HG03439 (cell line): ENCODE measurements around the gene SLC35D2.

Experiments
- ATAC-seq: cut with Tn5 transposase; IDR thresholded peaks from one replicate; pipeline ENCODE4 v1.9.1; 2021; ENCODE audit warnings: mild to moderate bottlenecking, moderate library complexity; ENCODE audit not compliant: unreplicated experiment

The SLC35D2 gene

GRCh38 chr9:96383165-96383942, at the start of gene SLC35D2:
Gene SLC35D2, minus strand, starts transcription at chr9:96383711. Its CDS starts 77 bp downstream, at chr9:96383634.
- ATAC-seq, result no peak

- ATAC-seq, result no peak
These were observed 46.9 kb upstream of the SLC35D2 start for GRCh38 chr9:96430377-96430776.

- ATAC-seq, result no peak
These were observed 46.2 kb upstream of the SLC35D2 start for GRCh38 chr9:96429732-96430131.

- no peak for ATAC-seq
These were observed 42.1 kb upstream of the SLC35D2 start for GRCh38 chr9:96425500-96426169.

GRCh38 chr9:96423985-96424336, 40.5 kb upstream of the SLC35D2 start:
- ATAC-seq, result no peak

DNA sequence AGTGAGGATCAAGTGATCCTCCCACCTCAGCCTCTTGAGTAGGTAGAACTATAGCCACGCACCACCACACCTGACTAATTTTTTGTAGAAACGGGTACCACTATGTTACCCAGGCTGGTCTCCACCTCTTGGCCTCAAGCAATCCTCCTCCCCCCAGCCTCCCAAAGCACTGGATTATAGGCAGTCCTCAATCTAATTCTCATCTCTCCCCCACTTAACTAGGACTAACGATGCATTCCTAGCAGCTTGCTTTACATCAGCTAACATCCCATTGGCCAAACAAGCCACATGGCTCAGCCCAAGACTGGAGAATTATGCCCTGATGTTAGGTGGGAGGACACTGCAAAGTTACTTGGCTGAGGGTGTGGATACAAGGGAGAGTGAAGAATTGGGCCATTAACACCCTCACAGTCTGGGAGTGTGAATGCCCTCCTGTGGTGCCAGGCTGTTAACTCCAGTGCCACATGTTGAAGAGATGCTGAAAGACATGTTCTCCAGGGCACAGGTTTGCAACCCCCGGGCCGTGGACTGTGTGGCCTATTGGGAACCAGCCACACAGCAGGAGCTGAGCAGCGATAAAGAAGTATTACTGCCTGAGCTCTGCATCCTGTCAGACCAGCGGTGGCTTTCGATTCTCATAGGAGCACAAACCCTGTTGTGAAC, 39.9 kb upstream of the SLC35D2 start:
- ATAC-seq, result no peak

DNA sequence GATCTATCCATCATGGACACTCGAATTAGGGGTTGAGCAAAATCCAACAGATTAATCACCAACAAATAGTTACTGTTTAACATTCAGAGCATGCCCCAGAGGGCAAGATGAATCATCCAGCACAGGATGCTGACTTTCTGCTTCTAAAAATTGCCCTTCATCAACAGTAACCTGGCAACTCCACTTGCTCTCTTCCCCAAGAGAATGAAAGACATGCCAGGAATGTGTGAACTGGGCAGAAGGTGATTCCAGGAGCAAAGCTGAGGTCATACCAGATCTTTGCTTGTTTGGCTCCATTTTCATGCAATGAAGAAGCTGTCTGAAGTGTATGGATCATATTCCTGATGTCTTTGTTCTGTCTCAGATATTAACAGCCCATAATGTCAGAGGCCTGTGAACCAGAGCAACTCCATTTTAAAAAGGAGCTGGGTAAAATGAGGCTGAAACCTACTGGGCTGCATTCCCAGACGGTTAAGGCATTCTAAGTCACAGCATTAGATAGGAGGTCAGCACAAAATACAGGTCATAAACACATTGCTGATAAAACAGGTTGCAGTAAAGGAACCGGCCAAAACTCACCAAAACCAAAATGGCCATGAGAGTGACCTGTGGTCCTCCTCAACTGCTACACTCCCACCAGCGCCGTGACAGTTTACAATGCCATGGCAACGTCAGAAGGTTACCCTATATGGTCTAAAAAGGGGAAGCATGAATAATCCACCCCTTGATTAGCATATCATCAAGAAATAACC, 37.1 kb upstream of the SLC35D2 start:
- no peak for ATAC-seq

GRCh38 chr9:96419691-96419969, 36.1 kb upstream of the SLC35D2 start:
- ATAC-seq, result no peak

DNA sequence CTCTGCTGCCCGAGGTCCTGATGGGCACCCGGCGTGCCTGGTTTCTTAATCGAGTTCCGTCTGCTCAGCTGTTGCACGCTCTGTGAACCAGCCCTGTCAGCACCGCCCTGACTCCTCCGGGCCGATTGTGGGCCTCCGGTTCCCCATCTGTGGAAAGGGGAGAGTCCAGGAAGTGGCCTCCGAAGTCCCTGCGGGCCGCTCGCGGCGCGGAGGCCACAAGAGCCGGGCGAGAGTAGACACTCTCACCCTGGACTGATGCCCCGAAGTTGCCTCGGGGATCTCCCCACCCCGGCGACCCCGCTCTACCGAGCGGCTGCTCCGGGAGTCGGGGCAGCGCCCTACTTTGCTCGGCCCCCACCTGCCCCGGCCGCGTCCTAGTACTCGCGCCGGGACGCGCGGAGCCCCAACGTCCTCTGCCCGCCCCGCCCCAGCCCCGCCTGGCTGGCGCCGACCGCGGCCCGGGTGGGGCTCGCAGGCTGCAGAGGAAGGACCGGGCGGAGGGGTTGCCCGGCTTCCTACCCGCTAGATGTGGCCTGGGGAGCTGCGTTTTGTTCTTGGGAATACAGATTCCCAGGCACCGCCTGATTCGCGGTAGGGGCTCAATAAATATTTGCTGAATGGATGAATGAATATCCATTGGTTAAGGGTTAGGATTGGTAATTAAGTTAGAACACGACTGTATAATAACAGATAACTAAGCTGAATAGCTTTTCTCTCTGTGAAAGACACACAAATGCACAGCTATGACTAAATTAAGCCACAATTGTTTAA, 35.6 kb upstream of the SLC35D2 start:
- ATAC-seq, result peak; percentile 33

DNA sequence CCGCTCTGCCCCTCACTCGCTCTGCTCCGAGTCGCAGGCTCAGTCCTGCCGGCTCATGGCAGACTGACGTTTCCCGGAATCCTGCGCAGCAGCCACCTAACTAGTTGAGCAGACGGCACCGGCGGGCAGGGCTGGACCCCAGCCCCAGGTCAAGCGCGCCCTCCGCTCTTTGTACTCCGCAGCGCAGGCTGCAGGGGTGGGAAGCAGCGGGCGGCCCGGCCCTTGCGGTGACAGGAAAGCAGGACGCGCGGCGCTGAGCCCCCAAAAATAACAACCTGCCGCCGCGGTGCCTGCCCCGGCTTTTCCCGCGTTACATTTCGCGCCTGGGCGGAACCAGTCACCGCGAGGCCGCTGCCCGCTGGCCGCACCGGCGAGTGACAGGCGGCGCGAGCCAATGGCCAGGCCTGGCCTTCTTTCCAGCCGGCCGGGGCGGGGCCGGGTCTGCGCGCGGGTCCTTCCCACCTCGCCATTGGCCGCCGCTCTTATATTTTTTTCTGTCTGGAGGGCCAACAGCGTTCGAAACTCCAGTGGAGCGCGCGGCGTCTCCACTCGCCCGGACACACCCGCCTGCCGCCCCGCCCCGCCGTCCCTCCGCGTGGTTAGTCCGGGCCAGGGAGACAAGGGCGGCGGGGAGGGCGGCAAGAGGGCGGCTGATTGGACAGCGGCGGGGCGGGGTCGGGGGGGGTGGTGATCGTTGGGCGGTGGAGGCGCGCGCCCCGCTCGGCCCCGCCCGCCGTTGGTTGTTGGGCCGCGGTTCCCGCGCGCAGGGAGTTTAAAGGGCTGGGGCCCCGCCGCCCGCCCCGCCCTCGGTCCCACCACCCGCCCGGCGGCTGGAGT, 34.8 kb upstream of the SLC35D2 start, which contains the start of gene ZNF367:
Gene ZNF367, minus strand, starts transcription at position 288 of the 837 bp plus-strand sequence. CDS start 338 bp downstream, outside the sequence.
- ATAC-seq, result peak; percentile 69

- peak; percentile 1 for ATAC-seq
These were observed 34.2 kb upstream of the SLC35D2 start for GRCh38 chr9:96417661-96418082.

DNA sequence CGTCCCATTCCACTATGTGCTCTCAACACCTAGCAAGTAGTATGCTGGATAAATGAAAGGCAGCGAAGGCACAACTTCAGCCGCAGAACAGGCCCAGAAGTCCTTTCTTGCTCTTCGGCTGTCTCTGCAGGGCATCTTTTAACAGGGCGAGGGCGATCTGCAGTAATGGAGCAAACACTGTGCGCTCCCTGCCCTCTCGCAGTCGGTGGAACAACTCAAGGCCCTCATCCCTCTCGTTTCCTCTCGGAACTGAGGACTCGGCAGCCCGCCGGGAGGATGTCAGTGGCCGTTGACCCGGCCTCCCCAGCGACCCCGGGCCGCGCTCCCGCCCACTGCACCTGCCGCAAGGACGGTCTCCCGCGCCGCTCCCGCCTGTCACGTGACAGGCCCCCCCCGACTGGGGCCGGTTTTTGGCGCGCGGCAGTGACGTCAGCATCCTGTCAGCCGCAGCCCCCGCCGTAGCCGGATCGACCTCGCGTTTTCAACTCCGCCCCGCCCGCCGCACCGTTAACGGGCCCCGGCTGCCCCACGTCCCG, 33.6 kb upstream of the SLC35D2 start:
- peak; percentile 21 for ATAC-seq

DNA sequence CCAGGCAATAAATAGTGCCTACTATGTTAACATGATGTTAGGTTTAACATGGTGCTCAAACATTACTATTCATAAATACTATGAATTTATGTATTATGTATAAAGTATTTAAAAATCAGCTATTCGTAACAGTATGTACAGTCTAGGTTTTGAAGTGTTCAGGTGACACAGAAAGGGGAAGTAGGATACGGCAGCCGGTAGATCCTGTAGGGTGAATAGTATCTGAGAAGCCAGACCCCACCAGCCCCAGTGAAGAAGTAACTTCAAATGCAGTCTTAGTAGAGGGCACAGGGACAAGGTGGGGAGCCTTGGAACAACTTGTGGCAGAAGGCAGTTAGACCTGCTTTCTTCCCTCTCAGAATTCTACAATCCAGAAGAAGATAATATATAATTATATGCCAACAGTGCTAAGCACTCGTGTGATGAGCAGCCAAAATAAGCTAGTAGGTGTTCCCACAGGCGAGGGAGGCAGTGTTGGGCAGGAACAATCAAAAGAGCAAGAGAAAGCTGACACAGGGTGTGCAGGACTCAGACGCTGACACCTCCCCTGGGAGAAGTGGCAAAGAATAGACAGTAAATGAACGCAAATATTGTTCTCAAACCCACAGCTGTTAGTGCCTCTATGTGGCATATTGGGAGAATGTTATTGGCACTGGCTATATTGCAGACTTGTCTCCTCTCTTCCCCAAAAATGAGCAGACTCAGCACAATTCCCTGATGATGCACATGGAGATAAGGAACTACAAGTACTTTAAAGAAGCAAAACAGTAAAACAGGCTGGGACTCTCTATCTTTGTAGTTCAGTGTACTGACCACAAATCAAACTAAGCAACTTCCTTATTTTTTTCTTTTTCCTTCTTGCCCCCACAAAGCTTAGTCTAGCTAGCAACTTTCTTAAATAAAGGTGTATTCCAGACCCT, 30.1 kb upstream of the SLC35D2 start:
- ATAC-seq, result no peak

- no peak for ATAC-seq
These were observed 28.8 kb upstream of the SLC35D2 start for GRCh38 chr9:96412174-96412913.

DNA sequence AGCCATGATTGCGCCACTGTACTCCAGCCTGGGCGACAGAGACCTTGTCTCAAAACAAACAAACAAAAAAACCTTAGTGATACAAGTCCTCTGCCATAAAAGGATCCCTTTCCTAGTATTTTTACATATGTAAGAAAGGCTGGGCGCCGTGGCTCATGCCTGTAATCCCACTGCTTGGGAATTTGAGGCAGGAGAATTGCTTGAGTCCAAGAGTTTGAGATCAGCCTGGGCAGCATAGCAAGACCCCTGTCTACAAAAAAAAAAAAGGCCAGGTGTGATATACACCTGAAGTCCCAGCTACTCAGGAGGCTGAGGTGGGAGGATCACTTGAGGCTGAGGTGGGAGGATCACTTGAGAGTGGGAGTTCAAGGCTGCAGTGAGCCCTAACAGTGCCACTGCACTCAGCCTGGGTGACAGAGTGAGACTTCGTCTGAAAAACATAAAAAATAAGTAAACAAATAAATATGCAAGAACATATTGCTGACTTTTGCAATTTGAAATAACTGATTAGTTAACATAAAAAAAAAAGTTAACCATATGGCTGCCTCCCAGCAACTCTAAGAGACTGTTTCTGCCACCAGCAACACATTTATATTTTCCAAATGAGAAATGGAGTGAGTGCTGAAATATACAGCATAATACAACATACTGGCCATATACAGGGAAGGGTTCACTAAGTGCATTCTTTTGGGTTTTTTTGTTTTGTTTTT, 27.8 kb upstream of the SLC35D2 start:
- no peak for ATAC-seq

DNA sequence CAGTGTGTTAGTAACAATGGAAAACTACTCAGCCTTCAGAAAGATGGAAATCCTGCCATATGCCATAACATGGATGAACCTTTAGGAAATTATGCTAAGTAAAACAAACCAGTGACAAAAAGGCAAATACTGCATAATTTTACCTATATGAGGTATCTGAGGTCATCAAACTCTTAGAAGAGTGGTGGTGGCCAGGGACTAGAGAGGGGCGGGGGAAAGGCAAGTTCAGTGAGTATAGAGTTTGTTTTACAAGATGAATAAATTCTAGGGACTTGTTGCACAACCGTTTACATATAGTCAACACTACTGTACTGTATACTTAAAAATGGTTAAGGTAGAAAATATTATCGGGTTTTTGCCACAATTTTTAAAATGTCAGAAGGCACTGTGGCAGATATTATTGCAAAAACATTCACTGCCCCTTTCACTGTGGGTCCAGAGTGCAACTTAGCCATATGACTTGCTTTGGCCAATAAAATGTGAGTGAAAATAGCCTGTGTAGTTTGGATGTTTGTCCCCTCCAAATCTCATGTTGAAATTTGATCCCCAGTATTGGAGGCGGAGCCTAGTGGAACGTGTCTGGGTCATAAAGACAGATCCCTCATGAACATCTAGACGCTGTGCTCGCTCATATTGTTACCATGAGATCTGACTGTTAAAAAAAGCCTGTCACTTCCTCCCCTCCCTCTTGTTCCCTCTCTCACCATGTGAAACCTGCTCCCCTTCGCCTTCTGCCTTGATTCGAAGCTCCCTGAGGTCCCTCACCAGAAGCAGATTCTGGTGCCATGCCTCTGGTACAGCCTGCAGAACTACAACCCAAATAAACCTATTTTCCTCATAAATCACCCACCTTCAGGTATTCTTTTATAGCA, 25.1 kb upstream of the SLC35D2 start:
- ATAC-seq, result no peak
